ENCODE data around the gene DBET.
"Not testable (repeated sequence)": the region's sequence is repeated elsewhere in the genome, so short reads cannot be mapped to it uniquely, and the experiment has no call there.

DBET gene

GRCh38 chr4:190107766-190108485 lies 43.6 kb downstream of the DBET start:
- H3K4me3 ChIP-seq (ENCODE audit: low read length); H3K9ac ChIP-seq (ENCODE audit: low read length); H3K4me2 ChIP-seq (ENCODE audit: low read depth, low read length); H3K79me2 ChIP-seq (ENCODE audit: low read length); H3K27ac ChIP-seq (ENCODE audit: low read length); H4K20me1 ChIP-seq (ENCODE audit: insufficient read depth, low read length); H3K27me3 ChIP-seq (replicated peaks; ENCODE audit: insufficient read depth, low read length); H3K9me3 ChIP-seq (replicated peaks; ENCODE audit: insufficient read depth, low read length); H3K4me1 ChIP-seq (ENCODE audit: low read length); H3F3A ChIP-seq (ENCODE audit: insufficient read depth, low read length); H2AFZ ChIP-seq (ENCODE audit: low read length); H3K9me2 ChIP-seq (replicated peaks; ENCODE audit: insufficient read depth, low read length); H3K36me3 ChIP-seq (replicated peaks; ENCODE audit: insufficient read depth, low read length): not testable (repeated sequence)
- DNase-seq = peak; percentile 4

GRCh38 chr4:190108756-190109155 lies 44.5 kb downstream of the DBET start:
- not testable (repeated sequence) for H3K4me3 ChIP-seq (ENCODE audit: low read length); H3K27me3 ChIP-seq (replicated peaks; ENCODE audit: insufficient read depth, low read length); H3K9me2 ChIP-seq (replicated peaks; ENCODE audit: insufficient read depth, low read length); H3K4me2 ChIP-seq (ENCODE audit: low read depth, low read length); H3K4me1 ChIP-seq (ENCODE audit: low read length); H3F3A ChIP-seq (ENCODE audit: insufficient read depth, low read length); H4K20me1 ChIP-seq (ENCODE audit: insufficient read depth, low read length); H3K27ac ChIP-seq (ENCODE audit: low read length); H3K9me3 ChIP-seq (replicated peaks; ENCODE audit: insufficient read depth, low read length); H3K79me2 ChIP-seq (ENCODE audit: low read length); H3K9ac ChIP-seq (ENCODE audit: low read length); H3K36me3 ChIP-seq (replicated peaks; ENCODE audit: insufficient read depth, low read length); H2AFZ ChIP-seq (ENCODE audit: low read length)
- DNase-seq = peak; percentile 5

GRCh38 chr4:190109390-190110011 lies 45.2 kb downstream of the DBET start:
- H3K4me2 ChIP-seq (ENCODE audit: low read depth, low read length); H3F3A ChIP-seq (ENCODE audit: insufficient read depth, low read length); H2AFZ ChIP-seq (ENCODE audit: low read length); H4K20me1 ChIP-seq (ENCODE audit: insufficient read depth, low read length); H3K9me2 ChIP-seq (replicated peaks; ENCODE audit: insufficient read depth, low read length); H3K9ac ChIP-seq (ENCODE audit: low read length); H3K4me1 ChIP-seq (ENCODE audit: low read length); H3K4me3 ChIP-seq (ENCODE audit: low read length); H3K79me2 ChIP-seq (ENCODE audit: low read length); H3K9me3 ChIP-seq (replicated peaks; ENCODE audit: insufficient read depth, low read length); H3K27ac ChIP-seq (ENCODE audit: low read length); H3K27me3 ChIP-seq (replicated peaks; ENCODE audit: insufficient read depth, low read length); H3K36me3 ChIP-seq (replicated peaks; ENCODE audit: insufficient read depth, low read length): not testable (repeated sequence)
- peak; percentile 5 for DNase-seq

GRCh38 chr4:190110033-190110432 lies 45.7 kb downstream of the DBET start:
- not testable (repeated sequence) for H3K27me3 ChIP-seq (replicated peaks; ENCODE audit: insufficient read depth, low read length); H3K4me3 ChIP-seq (ENCODE audit: low read length); H3F3A ChIP-seq (ENCODE audit: insufficient read depth, low read length); H2AFZ ChIP-seq (ENCODE audit: low read length); H3K36me3 ChIP-seq (replicated peaks; ENCODE audit: insufficient read depth, low read length); H3K9me3 ChIP-seq (replicated peaks; ENCODE audit: insufficient read depth, low read length); H3K9me2 ChIP-seq (replicated peaks; ENCODE audit: insufficient read depth, low read length); H4K20me1 ChIP-seq (ENCODE audit: insufficient read depth, low read length); H3K4me1 ChIP-seq (ENCODE audit: low read length); H3K4me2 ChIP-seq (ENCODE audit: low read depth, low read length); H3K79me2 ChIP-seq (ENCODE audit: low read length); H3K27ac ChIP-seq (ENCODE audit: low read length); H3K9ac ChIP-seq (ENCODE audit: low read length)
- peak; percentile 3 for DNase-seq

- not testable (repeated sequence) for H4K20me1 ChIP-seq (ENCODE audit: insufficient read depth, low read length); H3K27ac ChIP-seq (ENCODE audit: low read length); H2AFZ ChIP-seq (ENCODE audit: low read length); H3K4me3 ChIP-seq (ENCODE audit: low read length); H3F3A ChIP-seq (ENCODE audit: insufficient read depth, low read length); H3K9ac ChIP-seq (ENCODE audit: low read length); H3K36me3 ChIP-seq (replicated peaks; ENCODE audit: insufficient read depth, low read length); H3K4me1 ChIP-seq (ENCODE audit: low read length); H3K9me3 ChIP-seq (replicated peaks; ENCODE audit: insufficient read depth, low read length); H3K9me2 ChIP-seq (replicated peaks; ENCODE audit: insufficient read depth, low read length); H3K79me2 ChIP-seq (ENCODE audit: low read length); H3K27me3 ChIP-seq (replicated peaks; ENCODE audit: insufficient read depth, low read length)
- H3K4me2 ChIP-seq (ENCODE audit: low read depth, low read length) = peak overlapping the region; percentile 34; the same call in 1 of the 2 replicates
- peak; percentile 3 for DNase-seq
These were observed 46.4 kb downstream of the DBET start for GRCh38 chr4:190110570-190111295.

- H3K79me2 ChIP-seq (ENCODE audit: low read length); H3K27ac ChIP-seq (ENCODE audit: low read length); H2AFZ ChIP-seq (ENCODE audit: low read length); H4K20me1 ChIP-seq (ENCODE audit: insufficient read depth, low read length); H3K4me1 ChIP-seq (ENCODE audit: low read length); H3K27me3 ChIP-seq (replicated peaks; ENCODE audit: insufficient read depth, low read length); DNase-seq; H3K4me2 ChIP-seq (ENCODE audit: low read depth, low read length); H3K9ac ChIP-seq (ENCODE audit: low read length); H3K4me3 ChIP-seq (ENCODE audit: low read length); H3K9me2 ChIP-seq (replicated peaks; ENCODE audit: insufficient read depth, low read length); H3K9me3 ChIP-seq (replicated peaks; ENCODE audit: insufficient read depth, low read length); H3F3A ChIP-seq (ENCODE audit: insufficient read depth, low read length); H3K36me3 ChIP-seq (replicated peaks; ENCODE audit: insufficient read depth, low read length): not testable (repeated sequence)
These were observed 48.6 kb downstream of the DBET start for GRCh38 chr4:190112879-190113278.

- DNase-seq = peak; percentile 4
- H3K27me3 ChIP-seq (replicated peaks; ENCODE audit: insufficient read depth, low read length); H3K9me2 ChIP-seq (replicated peaks; ENCODE audit: insufficient read depth, low read length); H3K4me1 ChIP-seq (ENCODE audit: low read length); H3K36me3 ChIP-seq (replicated peaks; ENCODE audit: insufficient read depth, low read length); H4K20me1 ChIP-seq (ENCODE audit: insufficient read depth, low read length); H3K9me3 ChIP-seq (replicated peaks; ENCODE audit: insufficient read depth, low read length); H3K79me2 ChIP-seq (ENCODE audit: low read length); H3K4me2 ChIP-seq (ENCODE audit: low read depth, low read length); H3K9ac ChIP-seq (ENCODE audit: low read length); H3K4me3 ChIP-seq (ENCODE audit: low read length); H2AFZ ChIP-seq (ENCODE audit: low read length); H3F3A ChIP-seq (ENCODE audit: insufficient read depth, low read length); H3K27ac ChIP-seq (ENCODE audit: low read length): not testable (repeated sequence)
These were observed 50.7 kb downstream of the DBET start for GRCh38 chr4:190114991-190115390.
